Panc1 (cell line): Measurements from ENCODE around the gene HES4.
A peak's percentile ranks its signal among the peaks of the same experiment; 100 is the strongest.

ENCODE experiments used
- CTCF ChIP-seq: fragments of 450-650 bp; IDR thresholded peaks from 2 replicates; pipeline ENCODE4 v1.5.1; 2017; ENCODE audit warnings: mild to moderate bottlenecking
- POLR2AphosphoS5 ChIP-seq: IDR thresholded peaks from 2 replicates; pipeline ENCODE4 v1.6.1; 2012; ENCODE audit warnings: mild to moderate bottlenecking, low read depth, low read length, moderate library complexity

- peak; percentile 9; the same call in 1 of the 2 replicates for TF ChIP-seq POLR2AphosphoS5
- no peak for TF ChIP-seq CTCF
These were observed 1.7 kb downstream of the HES4 start for GRCh38 chr1:997993-998744.
